ENCODE results near the gene MRPL1. TPM values are rescaled to one million over a fixed set of nuclear protein-coding genes. Genes with fewer than 3 reads are reported as not detected.

MRPL1 gene
- total and polyA plus RNA-seq, 2 donors (not counting 3 experiments of a cell fraction or from before 2014, with no cell fraction given): 11.5 to 42.9 TPM

GRCh38 chr4:77881460-77882295, 19.0 kb downstream of the MRPL1 start:
- BruUV-seq (replicated peaks): no TSS peak
- H3K4me3 ChIP-seq (replicated peaks in 1 of 3; ENCODE audit: insufficient read depth in 1 of 3, low read depth in 1 of 3, low read length in 3 of 3): no peak overlapping the region
- intact Hi-C loops (cut with micrococcal nuclease) (no loop called here), dilution Hi-C loops (cut with MboI; ENCODE audit: extremely low pct_ligation_motif_present, low sequenced_read_pairs) (no loop called here)
- no peaks in the 10 kb centered on the region for H4K20me1 ChIP-seq (replicated peaks; ENCODE audit: control insufficient read depth, extremely low read depth, insufficient read depth, low read length)
- no peak overlapping the region for H2AFZ ChIP-seq (ENCODE audit: low read depth, low read length)
- H3K9me1 ChIP-seq (replicated peaks; ENCODE audit: control insufficient read depth, extremely low read depth, insufficient read depth, low read length): no peaks in the 10 kb centered on the region
- no peaks in the 10 kb centered on the region for H3K4me1 ChIP-seq (ENCODE audit: control insufficient read depth, extremely low read depth, insufficient read depth, low read length)
- peaks cover 36% of the 10 kb centered on the region for H3K79me2 ChIP-seq (ENCODE audit: control insufficient read depth, insufficient read depth, low read length)
- H3K36me3 ChIP-seq (ENCODE audit: control insufficient read depth in 2 of 2, extremely low read depth in 1 of 2, insufficient read depth in 2 of 2, low read length in 2 of 2): peaks cover 2 to 11% of the 10 kb centered on the region in 2 experiments
- H3K4me2 ChIP-seq (ENCODE audit: insufficient read depth, low read length): no peak overlapping the region
- ChIA-PET CTCF (interaction anchor here (1.0 to 3.6 kb wide), 2 partner anchors 12 to 19 kb away, joined by 3 to 8 read pairs; partner anchors contain the start of gene MRPL1), POLR2A (interaction anchor here (0.6 kb wide), 1 partner anchor 27 kb away, joined by 5 read pairs; no protein-coding TSS in a partner anchor)
- DNase-seq (ENCODE audit: low read depth, low spot score): no peak
- no peak overlapping the region for H3K27ac ChIP-seq (ENCODE audit: insufficient read depth, low read depth, low read length)
- no peaks in the 10 kb centered on the region for H3K27me3 ChIP-seq (ENCODE audit: control insufficient read depth in 2 of 2, insufficient read depth in 2 of 2, low read length in 2 of 2)
- H3K9me3 ChIP-seq (replicated peaks; ENCODE audit: control insufficient read depth, insufficient read depth, low read length): no peaks in the 10 kb centered on the region
- no peak for FAIRE-seq
- H3K9ac ChIP-seq (replicated peaks; ENCODE audit: extremely low read depth, insufficient read depth, low read length): no peak overlapping the region
- TF ChIP-seq GATA2 (IDR thresholded peaks at IDR 0.05; ENCODE audit: insufficient read depth, insufficient read length, low read depth, low read length): no peak
- TF ChIP-seq POLR2AphosphoS5 (IDR thresholded peaks at IDR 0.05; ENCODE audit: insufficient read depth, low read depth, low read length): no peak
- TF ChIP-seq EZH2 (IDR thresholded peaks at IDR 0.05; ENCODE audit: borderline replicate concordance, low read depth, low read length, severe bottlenecking): no peak
- TF ChIP-seq JUN (IDR thresholded peaks at IDR 0.05; ENCODE audit: borderline replicate concordance, insufficient read depth, insufficient read length, low read depth): no peak
- no peak for TF ChIP-seq MAX (IDR thresholded peaks at IDR 0.05; ENCODE audit: insufficient read depth, insufficient read length)
- no peak for TF ChIP-seq FOS (IDR thresholded peaks at IDR 0.05; ENCODE audit: borderline replicate concordance, insufficient read depth, low read length)
- no peak for TF ChIP-seq CTCF (IDR thresholded peaks at IDR 0.05; ENCODE audit: extremely low read depth in 1 of 2, insufficient read depth in 1 of 2, low read depth in 1 of 2, low read length in 2 of 2)
- TF ChIP-seq MYC (IDR thresholded peaks at IDR 0.05; ENCODE audit: low read depth, low read length): no peak
- TF ChIP-seq POLR2A (IDR thresholded peaks at IDR 0.05; ENCODE audit: low read depth, low read length): no peak

Data from endothelial cell of umbilical vein (primary cell).